PC-3 (cell line): ENCODE data around the gene LYSMD3.

ENCODE experiments used
- CTCF ChIP-seq: fragments of 300-600 bp; sonication (generic); conservative IDR thresholded peaks from 2 replicates; pipeline ENCODE4 v1.5.1; 2017; ENCODE audit warnings: antibody characterized with exemption, low read depth, mild to moderate bottlenecking, low read length
- EZH2 ChIP-seq: fragments of 300-600 bp; sonication (generic); IDR thresholded peaks from one replicate; pipeline ENCODE4 v1.6.1; 2017; ENCODE audit warnings: antibody characterized with exemption, mild to moderate bottlenecking, low read length; ENCODE audit not compliant: unreplicated experiment
- EZH2phosphoT487 ChIP-seq: fragments of 300-600 bp; sonication (generic); IDR thresholded peaks from 2 replicates; pipeline ENCODE4 v1.6.1; 2018; ENCODE audit warnings: mild to moderate bottlenecking, antibody characterized with exemption, low read length, borderline replicate concordance

- TF ChIP-seq CTCF (no peak), EZH2 (no peak), EZH2phosphoT487 (no peak)
Measured at GRCh38 chr5:90575712-90576111, 46.3 kb upstream of the LYSMD3 start.
